DOHH2 (cell line): ENCODE data around the gene SPSB4.

Experiments used
- H3F3A ChIP-seq: fragments of 200-600 bp; sonication (generic), shearing (Covaris generic); 2 replicates; pipeline ENCODE4 v1.6.0; 2016; ENCODE audit warnings: antibody characterized with exemption, mild to moderate bottlenecking; ENCODE audit not compliant: control insufficient read depth, insufficient read depth
- H3K27ac ChIP-seq: fragments of 200-600 bp; sonication (generic); 2 replicates; pipeline ENCODE4 v1.5.1; 2014; ENCODE audit warnings: low read depth, mild to moderate bottlenecking, low read length, moderate library complexity
- H3K27me3 ChIP-seq: fragments of 200-600 bp; sonication (generic); 2 replicates; pipeline ENCODE4 v1.6.1; 2014; ENCODE audit warnings: mild to moderate bottlenecking, low read length, mixed read lengths; ENCODE audit not compliant: control insufficient read depth
- H3K36me3 ChIP-seq: fragments of 200-600 bp; sonication (generic); 2 replicates; pipeline ENCODE4 v1.6.1; 2014; ENCODE audit warnings: mild to moderate bottlenecking, low read length, moderate library complexity, mixed read lengths; ENCODE audit not compliant: control insufficient read depth
- H3K4me1 ChIP-seq: fragments of 200-600 bp; sonication (generic); 2 replicates; pipeline ENCODE4 v1.6.1; 2014; ENCODE audit warnings: mild to moderate bottlenecking, low read length, mixed read lengths; ENCODE audit not compliant: control insufficient read depth
- H3K4me2 ChIP-seq: fragments of 200-600 bp; sonication (generic); 2 replicates; pipeline ENCODE4 v1.6.0; 2014; ENCODE audit warnings: mild to moderate bottlenecking, low read length, moderate library complexity
- H3K4me3 ChIP-seq: fragments of 200-600 bp; sonication (generic); 2 replicates; pipeline ENCODE4 v1.5.1; 2014; ENCODE audit warnings: mild to moderate bottlenecking, low read length, mixed read lengths
- H3K79me2 ChIP-seq: fragments of 200-600 bp; sonication (generic); 2 replicates; pipeline ENCODE4 v1.6.1; 2014; ENCODE audit warnings: mild to moderate bottlenecking, low read length, mixed read lengths; ENCODE audit not compliant: control insufficient read depth
- H3K9me2 ChIP-seq: fragments of 200-600 bp; sonication (generic); replicated peaks from 2 replicates; pipeline ENCODE4 v1.6.1; 2014; ENCODE audit warnings: mild to moderate bottlenecking, low read length, mixed read lengths; ENCODE audit not compliant: control insufficient read depth
- H3K9me3 ChIP-seq: fragments of 200-600 bp; sonication (generic); 2 replicates; pipeline ENCODE4 v1.6.1; 2014; ENCODE audit warnings: antibody characterized with exemption, low read length, mixed read lengths; ENCODE audit not compliant: control insufficient read depth, insufficient read depth
- H4K20me1 ChIP-seq: fragments of 200-600 bp; sonication (generic); 2 replicates; pipeline ENCODE4 v1.6.0; 2014; ENCODE audit warnings: low read depth, mild to moderate bottlenecking, antibody characterized with exemption, low read length, moderate library complexity; ENCODE audit not compliant: control insufficient read depth, insufficient read depth
- EZH2phosphoT487 ChIP-seq: fragments of 200-600 bp; sonication (generic); IDR thresholded peaks from 2 replicates; pipeline ENCODE4 v1.6.1; 2017; ENCODE audit warnings: borderline replicate concordance, mild to moderate bottlenecking, antibody characterized with exemption, low read length, moderate library complexity, mixed read lengths
- TF ChIP-seq, protein P1 (sequence below): fragments of 200-600 bp; sonication (generic); IDR thresholded peaks from one replicate; pipeline ENCODE4 v1.5.1; 2014; ENCODE audit warnings: antibody characterized with exemption, mild to moderate bottlenecking, low read depth, low read length; ENCODE audit not compliant: poor library complexity, severe bottlenecking

SPSB4 gene

DNA sequence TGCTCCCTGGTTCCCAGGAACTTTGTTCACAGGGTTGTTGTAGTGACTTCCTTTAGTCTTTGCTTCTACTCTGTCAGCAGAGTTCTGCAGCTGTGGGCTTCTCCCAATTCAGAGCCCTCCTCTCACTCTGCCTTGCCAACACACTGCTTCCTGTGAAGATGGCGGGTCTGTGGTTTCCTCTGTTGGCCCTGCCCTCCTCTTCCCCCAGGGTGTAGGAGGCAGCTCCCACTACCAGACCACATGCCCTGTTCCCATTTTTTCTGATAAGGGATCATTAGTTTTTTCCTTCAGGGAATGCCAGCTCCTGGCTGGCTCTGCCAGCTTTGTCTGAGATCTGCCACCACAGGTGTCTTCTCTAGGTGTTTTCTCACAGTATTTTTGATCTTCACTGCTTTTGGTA is 12.7 kb downstream of the SPSB4 start:
- Histone ChIP-seq H3K4me1 (no peaks in the 10 kb centered on the region), H3K4me2 (no peak overlapping the region), H3K4me3 (no peak overlapping the region), H3K36me3 (no peaks in the 10 kb centered on the region), H4K20me1 (no peaks in the 10 kb centered on the region), H3K9me3 (no peaks in the 10 kb centered on the region), H3K79me2 (no peaks in the 10 kb centered on the region), H3F3A (no peaks in the 10 kb centered on the region), H3K27me3 (0 out of 2 replicates have a peak, but pooled peaks cover 4% of the 10 kb centered on the region), H3K27ac (no peak overlapping the region), H3K9me2 (no peaks in the 10 kb centered on the region)
- TF ChIP-seq, protein P1, sequence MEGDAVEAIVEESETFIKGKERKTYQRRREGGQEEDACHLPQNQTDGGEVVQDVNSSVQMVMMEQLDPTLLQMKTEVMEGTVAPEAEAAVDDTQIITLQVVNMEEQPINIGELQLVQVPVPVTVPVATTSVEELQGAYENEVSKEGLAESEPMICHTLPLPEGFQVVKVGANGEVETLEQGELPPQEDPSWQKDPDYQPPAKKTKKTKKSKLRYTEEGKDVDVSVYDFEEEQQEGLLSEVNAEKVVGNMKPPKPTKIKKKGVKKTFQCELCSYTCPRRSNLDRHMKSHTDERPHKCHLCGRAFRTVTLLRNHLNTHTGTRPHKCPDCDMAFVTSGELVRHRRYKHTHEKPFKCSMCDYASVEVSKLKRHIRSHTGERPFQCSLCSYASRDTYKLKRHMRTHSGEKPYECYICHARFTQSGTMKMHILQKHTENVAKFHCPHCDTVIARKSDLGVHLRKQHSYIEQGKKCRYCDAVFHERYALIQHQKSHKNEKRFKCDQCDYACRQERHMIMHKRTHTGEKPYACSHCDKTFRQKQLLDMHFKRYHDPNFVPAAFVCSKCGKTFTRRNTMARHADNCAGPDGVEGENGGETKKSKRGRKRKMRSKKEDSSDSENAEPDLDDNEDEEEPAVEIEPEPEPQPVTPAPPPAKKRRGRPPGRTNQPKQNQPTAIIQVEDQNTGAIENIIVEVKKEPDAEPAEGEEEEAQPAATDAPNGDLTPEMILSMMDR: no peak
- no peak for TF ChIP-seq EZH2phosphoT487

DNA sequence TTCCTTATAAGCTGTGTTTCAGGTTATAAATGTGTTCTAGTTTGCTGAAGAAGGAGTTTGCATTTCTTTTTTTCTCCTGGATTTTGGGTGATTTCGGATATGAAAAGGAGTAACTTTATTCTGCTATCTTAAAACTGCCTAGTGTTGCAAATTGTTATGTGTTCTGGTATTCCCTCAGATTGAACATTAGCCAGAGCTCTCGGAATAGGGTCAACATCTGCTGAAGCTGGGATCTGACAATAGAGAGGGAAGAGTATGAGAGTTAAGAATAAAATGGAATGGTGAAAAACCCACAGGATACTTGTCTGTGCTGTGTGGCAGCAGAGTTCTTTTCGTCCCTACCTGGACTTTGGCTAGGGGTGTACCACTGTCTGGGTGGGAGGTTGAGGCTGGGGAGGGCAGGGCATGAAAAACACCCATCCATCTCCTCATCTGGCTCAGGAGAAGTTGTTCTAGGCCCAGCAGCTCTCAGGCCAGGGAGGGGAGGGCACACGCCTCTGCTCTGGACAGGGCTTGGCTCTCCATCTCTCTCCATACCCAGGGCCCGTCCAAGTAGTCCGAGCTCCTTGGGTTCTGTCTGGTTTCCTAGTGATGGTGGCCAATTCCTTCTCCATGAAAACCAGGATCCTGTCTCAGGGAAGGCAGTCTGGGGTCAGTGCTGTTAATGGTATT is 13.2 kb downstream of the SPSB4 start:
- Histone ChIP-seq H3K27me3 (0 out of 2 replicates have a peak, but pooled peaks cover 4% of the 10 kb centered on the region), H3K9me2 (no peaks in the 10 kb centered on the region), H3K79me2 (no peaks in the 10 kb centered on the region), H3K4me2 (no peak overlapping the region), H3K4me3 (no peak overlapping the region), H3K36me3 (no peaks in the 10 kb centered on the region), H4K20me1 (no peaks in the 10 kb centered on the region), H3K4me1 (no peaks in the 10 kb centered on the region), H3K27ac (no peak overlapping the region), H3K9me3 (no peaks in the 10 kb centered on the region), H3F3A (no peaks in the 10 kb centered on the region)
- no peak for TF ChIP-seq EZH2phosphoT487
- TF ChIP-seq, protein P1: no peak

DNA sequence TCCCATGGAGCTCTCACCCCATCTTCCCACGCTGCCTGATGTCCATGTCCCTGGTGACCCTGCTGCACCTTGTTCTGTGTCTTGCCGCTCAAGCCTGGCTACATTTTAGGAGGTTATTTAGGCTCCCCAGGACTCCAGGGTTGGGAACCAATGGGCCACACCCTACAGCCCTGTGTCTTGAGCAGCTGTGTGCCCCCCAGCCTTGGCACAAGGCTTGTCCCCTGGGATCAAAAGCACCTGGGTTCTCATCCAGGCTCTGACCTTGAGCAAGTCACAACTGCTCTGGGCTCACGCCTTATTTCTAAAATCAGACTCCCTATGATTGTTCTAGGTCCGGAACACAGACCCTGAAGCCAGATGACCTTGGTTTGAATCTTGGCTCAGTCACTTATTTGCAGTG is 14.1 kb downstream of the SPSB4 start:
- Histone ChIP-seq H3K27me3 (0 out of 2 replicates have a peak, but pooled peaks cover 4% of the 10 kb centered on the region), H3K4me1 (no peaks in the 10 kb centered on the region), H4K20me1 (no peaks in the 10 kb centered on the region), H3K36me3 (no peaks in the 10 kb centered on the region), H3K9me2 (no peaks in the 10 kb centered on the region), H3K4me2 (no peak overlapping the region), H3K4me3 (no peak overlapping the region), H3K9me3 (no peaks in the 10 kb centered on the region), H3K79me2 (no peaks in the 10 kb centered on the region), H3F3A (no peaks in the 10 kb centered on the region), H3K27ac (no peak overlapping the region)
- TF ChIP-seq EZH2phosphoT487: no peak
- TF ChIP-seq, protein P1: no peak
